ENCODE measurements around the gene SMARCA4. TPM values are rescaled to one million over a fixed set of nuclear protein-coding genes. Genes with fewer than 3 reads are reported as not detected.
A peak's percentile ranks its signal among the peaks of the same experiment; 100 is the strongest.

Gene SMARCA4
- total RNA-seq, 6 experiments from 2014 or later: 26.3 to 45.8 (median 27.7) TPM

GRCh38 chr19:10981252-10981895, 20.5 kb downstream of the SMARCA4 start:
- TF ChIP-seq CTCF (IDR thresholded peaks at IDR 0.05): no peak
- no peak for TF ChIP-seq POLR2A (IDR thresholded peaks at IDR 0.05)
- Histone ChIP-seq H3K36me3 (peaks cover 0 to 9% (median 0%) of the 10 kb centered on the region in 4 donors), H3K4me3 (no peak overlapping the region), H3K4me1 (peaks cover 0 to 6% (median 2%) of the 10 kb centered on the region in 4 donors), H3K27me3 (no peaks in the 10 kb centered on the region), H3K27ac (no peak overlapping the region), H3K9me3 (no peaks in the 10 kb centered on the region)
- intact Hi-C loops (cut with DNase I): no loop called here
- no peak for DNase-seq
- WGBS (ENCODE audit: insufficient coverage, low coverage, low lambda C conversion rate, missing lambda C conversion rate): 100% methylated on average over 4 of the region's 8 CpGs
- ATAC-seq: no peak

- H3K27me3 ChIP-seq: no peaks in the 10 kb centered on the region
- intact Hi-C loops (cut with DNase I): no loop called here
- no peak for DNase-seq
- peaks cover 0 to 16% (median 0%) of the 10 kb centered on the region in 4 donors for H3K36me3 ChIP-seq
- no peak for ATAC-seq
- no peak overlapping the region for H3K27ac ChIP-seq
- 95% methylated on average over 5 of the region's 6 CpGs for WGBS (ENCODE audit: insufficient coverage, low coverage, low lambda C conversion rate, missing lambda C conversion rate)
- no peak for TF ChIP-seq CTCF (IDR thresholded peaks at IDR 0.05)
- TF ChIP-seq POLR2A (IDR thresholded peaks at IDR 0.05): no peak
- no peaks in the 10 kb centered on the region for H3K9me3 ChIP-seq
- H3K4me1 ChIP-seq: no peaks in the 10 kb centered on the region
- no peak overlapping the region for H3K4me3 ChIP-seq
These were observed 22.2 kb downstream of the SMARCA4 start for GRCh38 chr19:10983026-10983425.

DNA sequence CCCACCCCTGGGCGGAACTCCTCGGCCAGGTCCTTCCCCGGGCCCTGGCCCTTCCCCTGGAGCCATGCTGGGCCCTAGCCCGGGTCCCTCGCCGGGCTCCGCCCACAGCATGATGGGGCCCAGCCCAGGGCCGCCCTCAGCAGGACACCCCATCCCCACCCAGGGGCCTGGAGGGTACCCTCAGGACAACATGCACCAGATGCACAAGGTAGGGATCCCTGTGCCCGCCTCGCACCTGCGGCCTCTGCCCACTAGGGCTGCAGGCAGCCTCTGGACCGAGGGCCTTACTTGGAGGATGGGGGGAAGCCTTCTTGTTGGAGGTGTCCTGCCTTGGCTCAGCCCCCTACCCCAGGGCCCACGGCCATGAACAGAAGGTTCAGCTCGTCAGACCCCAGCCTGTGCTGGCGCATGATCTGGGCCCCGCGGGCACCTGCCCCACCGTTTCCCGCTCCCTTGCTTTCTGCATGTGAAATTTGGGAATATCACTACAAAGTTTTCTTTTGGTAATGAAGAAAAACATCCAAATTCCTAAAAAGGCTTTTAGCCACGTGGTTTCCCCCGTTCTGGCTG, 23.4 kb downstream of the SMARCA4 start:
- TF ChIP-seq CTCF (IDR thresholded peaks at IDR 0.05) (no peak), POLR2A (IDR thresholded peaks at IDR 0.05) (no peak)
- Histone ChIP-seq H3K9me3 (no peaks in the 10 kb centered on the region), H3K27ac (no peak overlapping the region), H3K4me1 (no peaks in the 10 kb centered on the region), H3K27me3 (no peaks in the 10 kb centered on the region), H3K4me3 (no peak overlapping the region), H3K36me3 (peaks cover 0 to 21% (median 1%) of the 10 kb centered on the region in 4 donors)
- 84% methylated on average over 6 of the region's 21 CpGs for WGBS (ENCODE audit: insufficient coverage, low coverage, low lambda C conversion rate, missing lambda C conversion rate)
- DNase-seq (no peak), ATAC-seq (peak in 1 of 4 donors; percentile 26)
- intact Hi-C loops (cut with DNase I): no loop called here

DNA sequence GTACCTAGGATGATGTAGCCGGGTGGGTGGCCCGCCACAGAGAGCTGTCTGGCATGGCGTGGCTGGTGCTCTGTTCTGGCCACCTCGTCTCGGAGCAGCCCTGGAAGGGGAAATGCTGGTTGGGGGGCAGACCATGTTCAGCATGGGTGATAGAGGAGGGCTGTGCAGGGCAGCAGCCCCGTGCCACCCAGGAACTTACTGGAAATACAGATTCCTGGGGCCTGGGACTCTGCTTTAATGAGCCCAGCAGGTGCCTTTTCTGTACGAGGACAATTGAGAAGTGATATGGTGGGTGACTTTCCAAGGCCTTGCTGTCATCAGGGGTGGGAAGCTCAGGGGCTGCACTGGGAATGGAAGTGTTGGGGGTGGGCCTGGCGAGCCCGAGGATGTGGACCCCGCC, 24.7 kb downstream of the SMARCA4 start:
- Histone ChIP-seq H3K27me3 (no peaks in the 10 kb centered on the region), H3K4me3 (no peak overlapping the region), H3K27ac (no peak overlapping the region), H3K4me1 (no peaks in the 10 kb centered on the region), H3K9me3 (no peaks in the 10 kb centered on the region), H3K36me3 (peaks cover 0 to 32% (median 2%) of the 10 kb centered on the region in 4 donors)
- no peak for TF ChIP-seq POLR2A (IDR thresholded peaks at IDR 0.05)
- no peak for TF ChIP-seq CTCF (IDR thresholded peaks at IDR 0.05)
- DNase-seq: no peak
- WGBS (ENCODE audit: insufficient coverage, low coverage, low lambda C conversion rate, missing lambda C conversion rate): 89% methylated on average over 4 of the region's 10 CpGs
- intact Hi-C loops (cut with DNase I): no loop called here
- ATAC-seq: no peak

Measured in right lobe of liver (tissue), 6 donors.